ENCODE data around the gene SIK2. TPM values are rescaled to one million over a fixed set of nuclear protein-coding genes. Genes with fewer than 3 reads are reported as not detected.
A peak's percentile ranks its signal among the peaks of the same experiment; 100 is the strongest.

Gene SIK2
- total RNA-seq, 1 donor from 2014 or later = 10.1 TPM

- no peaks in the 10 kb centered on the region for H3K27me3 ChIP-seq (ENCODE audit: control insufficient read depth, insufficient read depth, low read length)
- TF ChIP-seq, protein P1, sequence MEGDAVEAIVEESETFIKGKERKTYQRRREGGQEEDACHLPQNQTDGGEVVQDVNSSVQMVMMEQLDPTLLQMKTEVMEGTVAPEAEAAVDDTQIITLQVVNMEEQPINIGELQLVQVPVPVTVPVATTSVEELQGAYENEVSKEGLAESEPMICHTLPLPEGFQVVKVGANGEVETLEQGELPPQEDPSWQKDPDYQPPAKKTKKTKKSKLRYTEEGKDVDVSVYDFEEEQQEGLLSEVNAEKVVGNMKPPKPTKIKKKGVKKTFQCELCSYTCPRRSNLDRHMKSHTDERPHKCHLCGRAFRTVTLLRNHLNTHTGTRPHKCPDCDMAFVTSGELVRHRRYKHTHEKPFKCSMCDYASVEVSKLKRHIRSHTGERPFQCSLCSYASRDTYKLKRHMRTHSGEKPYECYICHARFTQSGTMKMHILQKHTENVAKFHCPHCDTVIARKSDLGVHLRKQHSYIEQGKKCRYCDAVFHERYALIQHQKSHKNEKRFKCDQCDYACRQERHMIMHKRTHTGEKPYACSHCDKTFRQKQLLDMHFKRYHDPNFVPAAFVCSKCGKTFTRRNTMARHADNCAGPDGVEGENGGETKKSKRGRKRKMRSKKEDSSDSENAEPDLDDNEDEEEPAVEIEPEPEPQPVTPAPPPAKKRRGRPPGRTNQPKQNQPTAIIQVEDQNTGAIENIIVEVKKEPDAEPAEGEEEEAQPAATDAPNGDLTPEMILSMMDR (IDR thresholded peaks at IDR 0.05; ENCODE audit: insufficient read depth, low read length, poor library complexity, severe bottlenecking) = no peak
- no peaks in the 10 kb centered on the region for H3K36me3 ChIP-seq (ENCODE audit: control insufficient read depth, insufficient read depth, low read length)
- no peak overlapping the region for H3K4me3 ChIP-seq (ENCODE audit: low read depth, low read length)
- DNase-seq (ENCODE audit: low read depth) = no peak
Measured at GRCh38 chr11:111560800-111561199, 41.4 kb upstream of the SIK2 start.

GRCh38 chr11:111561306-111561705 is 40.9 kb upstream of the SIK2 start:
- no peaks in the 10 kb centered on the region for H3K27me3 ChIP-seq (ENCODE audit: control insufficient read depth, insufficient read depth, low read length)
- no peak for DNase-seq (ENCODE audit: low read depth)
- H3K36me3 ChIP-seq (ENCODE audit: control insufficient read depth, insufficient read depth, low read length) = no peaks in the 10 kb centered on the region
- TF ChIP-seq, protein P1 (IDR thresholded peaks at IDR 0.05; ENCODE audit: insufficient read depth, low read length, poor library complexity, severe bottlenecking) = no peak
- H3K4me3 ChIP-seq (ENCODE audit: low read depth, low read length) = no peak overlapping the region

- Histone ChIP-seq H3K27me3 (ENCODE audit: control insufficient read depth, insufficient read depth, low read length) (no peaks in the 10 kb centered on the region), H3K36me3 (ENCODE audit: control insufficient read depth, insufficient read depth, low read length) (no peaks in the 10 kb centered on the region), H3K4me3 (ENCODE audit: low read depth, low read length) (no peak overlapping the region)
- DNase-seq (ENCODE audit: low read depth) = no peak
- TF ChIP-seq, protein P1 (IDR thresholded peaks at IDR 0.05; ENCODE audit: insufficient read depth, low read length, poor library complexity, severe bottlenecking) = no peak
Measured at GRCh38 chr11:111561791-111562325, 40.4 kb upstream of the SIK2 start.

GRCh38 chr11:111562692-111563389 is 39.4 kb upstream of the SIK2 start:
- H3K4me3 ChIP-seq (ENCODE audit: low read depth, low read length) = no peak overlapping the region
- H3K27me3 ChIP-seq (ENCODE audit: control insufficient read depth, insufficient read depth, low read length) = no peaks in the 10 kb centered on the region
- H3K36me3 ChIP-seq (ENCODE audit: control insufficient read depth, insufficient read depth, low read length) = no peaks in the 10 kb centered on the region
- DNase-seq (ENCODE audit: low read depth) = no peak
- TF ChIP-seq, protein P1 (IDR thresholded peaks at IDR 0.05; ENCODE audit: insufficient read depth, low read length, poor library complexity, severe bottlenecking) = no peak

DNA sequence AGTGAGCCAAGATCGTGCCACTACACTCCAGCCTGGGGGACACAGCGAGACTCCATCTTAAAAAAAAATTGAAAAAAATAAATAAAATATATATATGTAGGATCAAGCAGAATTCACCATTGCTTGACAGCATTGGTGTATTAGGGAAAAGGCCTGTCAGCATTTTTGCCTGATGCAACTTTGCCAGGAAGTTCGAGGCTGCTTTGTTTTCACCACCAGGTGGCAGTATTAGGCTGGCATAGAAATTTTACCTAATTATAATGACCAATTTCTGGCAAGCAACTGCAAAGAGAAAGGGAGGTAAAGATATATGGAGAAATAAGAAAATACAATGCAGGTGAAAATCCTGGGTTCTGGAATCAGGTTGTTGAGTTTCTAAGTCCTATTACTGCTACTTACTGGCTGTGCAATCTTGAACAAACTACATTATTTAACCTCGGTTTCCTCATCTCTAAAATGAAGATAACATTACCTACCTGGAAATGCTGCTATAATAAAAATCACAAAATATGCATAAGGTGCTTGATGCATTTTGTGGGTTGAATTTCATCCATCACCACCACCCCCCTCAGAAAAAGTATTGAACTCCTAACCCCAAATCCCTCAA is 37.0 kb upstream of the SIK2 start:
- H3K4me3 ChIP-seq (ENCODE audit: low read depth, low read length) = no peak overlapping the region
- H3K27me3 ChIP-seq (ENCODE audit: control insufficient read depth, insufficient read depth, low read length) = no peaks in the 10 kb centered on the region
- no peak for DNase-seq (ENCODE audit: low read depth)
- TF ChIP-seq, protein P1 (IDR thresholded peaks at IDR 0.05; ENCODE audit: insufficient read depth, low read length, poor library complexity, severe bottlenecking) = peak; percentile 79
- H3K36me3 ChIP-seq (ENCODE audit: control insufficient read depth, insufficient read depth, low read length) = no peaks in the 10 kb centered on the region
